KOPT-K1 (cell line): Measurements from ENCODE around the gene PSMB10.
"Not testable (repeated sequence)": the region's sequence is repeated elsewhere in the genome, so short reads cannot be mapped to it uniquely, and the experiment has no call there.

Source experiments
- H3K27ac ChIP-seq: fragments of 200-600 bp; sonication (generic); 2 replicates; pipeline ENCODE4 v1.5.1; 2016; ENCODE audit warnings: antibody characterized with exemption, mild to moderate bottlenecking, low read depth, low read length; ENCODE audit not compliant: poor library complexity, severe bottlenecking
- H3K36me3 ChIP-seq: fragments of 200-600 bp; sonication (generic); 2 replicates; pipeline ENCODE4 v1.5.1; 2017; ENCODE audit warnings: antibody characterized with exemption, mild to moderate bottlenecking, low read length, moderate library complexity; ENCODE audit not compliant: insufficient read depth
- H3K9me3 ChIP-seq: fragments of 200-600 bp; sonication (generic); 2 replicates; pipeline ENCODE4 v1.5.1; 2017; ENCODE audit warnings: antibody characterized with exemption, low read length, mild to moderate bottlenecking; ENCODE audit not compliant: insufficient read depth, poor library complexity, severe bottlenecking

Gene PSMB10

GRCh38 chr16:67940446-67941089, 3.9 kb upstream of the PSMB10 start:
- no peaks in the 10 kb centered on the region for H3K9me3 ChIP-seq
- peaks cover 41% of the 10 kb centered on the region for H3K36me3 ChIP-seq
- peak overlapping the region; percentile 33 for H3K27ac ChIP-seq

DNA sequence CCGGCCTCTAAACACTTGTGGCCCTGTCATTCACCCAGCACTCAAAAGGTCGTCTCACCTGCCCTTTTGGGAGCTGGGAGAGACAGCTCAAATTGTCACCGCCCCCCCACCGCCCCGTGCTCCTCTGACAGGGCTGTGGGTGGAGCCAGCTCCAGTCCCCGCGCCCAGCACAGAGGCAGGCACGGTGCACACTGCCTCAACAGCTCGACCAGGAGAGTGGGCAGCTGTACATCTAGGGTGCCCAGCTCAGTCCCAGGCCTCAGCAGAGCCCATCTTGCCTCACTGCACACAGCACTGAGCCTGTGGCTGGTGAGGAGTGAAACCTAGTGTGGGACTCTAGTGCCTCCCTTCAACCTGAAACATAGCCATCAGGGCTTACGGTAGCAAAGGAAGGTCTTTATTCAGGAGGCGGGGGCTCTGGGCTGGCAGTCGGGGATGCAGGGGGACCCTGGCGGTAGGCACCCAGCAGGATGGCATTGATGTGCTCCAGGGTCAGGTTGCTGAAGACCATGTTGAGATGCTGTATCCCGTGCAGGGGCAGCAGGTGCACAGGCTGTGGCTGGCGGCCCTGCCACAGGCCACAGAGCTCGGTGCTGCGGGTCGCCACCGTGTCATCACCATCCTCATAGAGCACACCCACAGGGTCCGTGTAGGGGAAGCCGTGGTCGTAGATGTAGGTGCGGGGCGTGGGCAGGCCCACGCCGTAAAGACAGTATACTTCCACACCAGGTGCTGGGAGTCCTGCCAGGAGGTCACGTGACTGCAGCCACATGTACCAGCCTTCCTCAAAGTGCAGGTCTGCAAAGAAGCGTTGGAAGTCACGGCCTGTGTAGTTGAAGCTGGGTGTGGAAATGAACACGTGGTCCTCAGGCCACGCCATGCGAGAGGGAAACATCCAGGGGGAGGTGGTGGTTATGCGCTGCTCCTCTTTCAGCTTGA, 3.1 kb upstream of the PSMB10 start:
- Histone ChIP-seq H3K36me3 (peaks cover 40% of the 10 kb centered on the region), H3K9me3 (no peaks in the 10 kb centered on the region), H3K27ac (peak overlapping the region; percentile 33)

GRCh38 chr16:67937713-67938112, 1.1 kb upstream of the PSMB10 start:
- H3K36me3 ChIP-seq = peaks cover 40% of the 10 kb centered on the region
- not testable (repeated sequence) for H3K9me3 ChIP-seq
- peak overlapping the region; percentile 97 for H3K27ac ChIP-seq

DNA sequence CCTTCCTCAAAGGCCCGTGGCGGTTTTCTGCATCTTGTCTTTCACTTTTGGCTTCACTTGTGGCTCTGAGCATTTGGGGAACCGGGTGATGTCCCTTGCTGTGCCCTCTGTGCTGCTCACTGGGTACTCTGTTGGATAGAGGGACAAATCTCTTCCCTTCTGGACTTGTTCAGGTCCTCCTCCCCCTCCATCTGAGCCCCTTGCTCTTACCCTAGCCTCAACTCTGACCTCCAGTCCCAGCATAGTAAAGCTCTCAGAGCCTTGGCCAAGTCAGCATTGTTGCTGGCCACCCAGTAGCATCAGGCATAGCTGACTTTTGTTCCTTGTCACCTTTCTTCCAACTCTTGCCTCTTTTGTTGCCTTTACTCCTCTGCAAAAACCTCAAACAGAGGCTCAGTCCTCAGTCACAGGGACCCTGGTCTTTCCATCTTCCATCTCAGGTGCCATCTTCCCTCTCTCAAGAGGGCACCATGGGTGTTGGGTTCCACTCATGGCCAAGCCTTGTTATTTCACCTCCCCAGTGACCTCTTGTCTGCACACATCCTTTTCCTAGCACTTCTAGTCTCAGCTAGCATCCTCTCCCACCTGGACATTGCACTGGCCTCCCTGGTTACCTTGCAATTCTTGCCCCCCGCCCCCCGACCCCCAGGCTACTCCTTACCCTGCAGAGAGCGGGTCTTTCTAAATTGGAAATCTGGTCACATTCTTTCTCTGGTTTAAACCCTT, 393 bp upstream of the PSMB10 start:
- Histone ChIP-seq H3K36me3 (peaks cover 40% of the 10 kb centered on the region), H3K27ac (peak overlapping the region; percentile 97)

GRCh38 chr16:67935402-67936123, 1.1 kb downstream of the PSMB10 start:
- peaks cover 46% of the 10 kb centered on the region for H3K36me3 ChIP-seq
- no peaks in the 10 kb centered on the region for H3K9me3 ChIP-seq
- peak overlapping the region; percentile 97 for H3K27ac ChIP-seq

More for the DNA sequence above, 393 bp upstream of the PSMB10 start:
- H3K9me3 ChIP-seq = no peaks in the 10 kb centered on the region

DNA sequence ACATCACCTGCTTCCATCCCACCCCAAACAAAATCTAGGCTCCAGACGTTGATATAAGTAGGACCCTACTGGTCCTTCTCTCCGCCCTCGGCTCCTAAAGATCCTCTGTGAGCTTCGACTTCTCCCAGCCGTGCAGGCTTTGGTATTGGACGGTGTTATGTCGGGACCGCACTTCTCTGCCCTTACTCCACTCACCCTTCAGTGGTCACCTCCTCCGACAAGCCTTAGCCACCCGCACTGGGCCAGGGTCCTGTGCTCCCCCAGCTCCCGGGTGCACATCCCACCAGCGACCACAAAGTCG, 1.6 kb downstream of the PSMB10 start:
- Histone ChIP-seq H3K9me3 (no peaks in the 10 kb centered on the region), H3K36me3 (peaks cover 51% of the 10 kb centered on the region), H3K27ac (peak overlapping the region; percentile 97)

DNA sequence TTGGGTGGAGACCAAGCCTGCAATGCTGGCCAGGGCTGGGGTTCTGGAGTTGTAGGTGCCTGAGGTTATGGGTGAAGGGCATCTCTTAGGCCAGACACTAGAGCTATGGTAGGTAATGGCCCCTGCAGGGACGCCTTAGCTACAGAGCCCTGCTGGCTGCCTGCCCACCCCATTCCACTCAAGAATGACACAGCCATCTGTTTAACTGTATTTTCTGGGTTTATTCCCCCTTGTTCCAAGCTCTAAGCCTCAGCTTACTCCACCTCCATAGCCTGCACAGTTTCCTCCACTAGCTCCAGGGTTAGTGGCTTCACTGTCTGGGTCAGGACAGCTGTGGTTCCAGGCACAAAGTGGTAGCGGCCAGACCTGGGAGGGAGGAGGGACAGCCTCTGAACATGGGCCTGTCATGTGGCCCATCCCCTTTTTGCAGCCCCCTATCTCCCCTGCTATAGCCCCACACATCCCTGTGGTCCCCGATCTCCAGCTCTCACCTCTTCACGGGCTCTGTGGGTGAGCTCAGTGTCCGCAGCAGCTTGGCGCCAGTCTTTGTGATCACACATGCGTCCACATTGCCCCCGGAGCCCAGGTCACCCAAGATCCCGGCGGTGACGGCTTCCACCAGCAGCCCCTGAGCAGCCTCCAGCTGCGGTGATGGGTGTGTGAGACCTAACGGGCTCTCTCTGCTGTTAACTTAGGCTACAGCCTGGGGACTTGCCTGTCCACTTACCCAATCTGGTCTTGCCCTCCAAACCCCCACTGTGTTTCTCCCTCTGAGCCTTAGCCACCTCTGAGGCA, 2.1 kb downstream of the PSMB10 start:
- H3K9me3 ChIP-seq = no peaks in the 10 kb centered on the region
- peaks cover 57% of the 10 kb centered on the region for H3K36me3 ChIP-seq
- H3K27ac ChIP-seq = no peak overlapping the region

DNA sequence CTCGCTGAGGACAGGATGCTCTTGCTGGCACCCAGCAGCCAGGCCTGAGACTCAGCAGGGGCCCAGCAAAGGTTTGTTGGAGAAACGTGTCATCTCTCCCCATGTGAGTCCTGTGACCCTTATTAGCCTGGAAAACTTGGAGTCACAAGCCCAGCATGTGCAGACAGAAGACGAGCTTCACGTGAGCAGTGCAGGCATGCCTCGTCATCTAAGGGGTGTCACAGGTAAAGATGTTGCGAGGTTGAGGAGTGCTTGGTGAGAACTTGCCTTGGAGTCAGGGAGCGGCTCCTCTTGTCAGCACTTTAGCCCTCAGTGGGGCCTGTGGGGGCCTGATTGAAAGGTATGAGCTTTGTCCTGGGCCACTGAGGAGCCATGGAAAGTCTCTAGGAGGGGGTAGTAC, 2.8 kb downstream of the PSMB10 start:
- H3K9me3 ChIP-seq = no peaks in the 10 kb centered on the region
- H3K36me3 ChIP-seq = peaks cover 64% of the 10 kb centered on the region
- no peak overlapping the region for H3K27ac ChIP-seq

DNA sequence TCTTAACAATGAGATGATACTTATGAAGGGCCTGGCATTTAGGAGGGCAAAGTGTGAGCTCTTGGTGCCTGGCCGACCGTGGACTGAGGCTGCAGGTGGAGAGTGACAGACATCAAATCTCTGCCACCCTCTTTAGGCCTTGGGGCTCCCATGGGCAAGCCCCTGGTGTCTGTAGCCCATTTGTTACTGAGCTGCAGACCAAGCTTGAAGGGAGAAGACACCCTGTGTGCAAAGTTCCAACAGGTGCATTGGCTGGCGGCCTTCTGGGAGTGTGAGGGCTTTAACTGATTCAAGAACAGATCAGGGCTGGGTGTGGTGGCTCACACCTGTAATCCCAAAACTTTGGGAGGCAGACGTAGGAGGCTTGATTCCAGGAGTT, 4.2 kb downstream of the PSMB10 start:
- H3K27ac ChIP-seq = no peak overlapping the region
- H3K9me3 ChIP-seq = no peaks in the 10 kb centered on the region
- H3K36me3 ChIP-seq = peaks cover 76% of the 10 kb centered on the region

GRCh38 chr16:67931712-67932461, 4.8 kb downstream of the PSMB10 start, which contains the start of gene CTRL:
TSS of gene CTRL (minus strand) at chr16:67931862. CDS start at chr16:67931852, 10 bp downstream.
- Histone ChIP-seq H3K9me3 (no peaks in the 10 kb centered on the region), H3K27ac (no peak within 1 kb of the TSS), H3K36me3 (peaks cover 81% of the 10 kb centered on the region)

GRCh38 chr16:67930678-67931211, 5.9 kb downstream of the PSMB10 start:
- H3K27ac ChIP-seq = no peak overlapping the region
- peaks cover 90% of the 10 kb centered on the region for H3K36me3 ChIP-seq
- no peaks in the 10 kb centered on the region for H3K9me3 ChIP-seq

DNA sequence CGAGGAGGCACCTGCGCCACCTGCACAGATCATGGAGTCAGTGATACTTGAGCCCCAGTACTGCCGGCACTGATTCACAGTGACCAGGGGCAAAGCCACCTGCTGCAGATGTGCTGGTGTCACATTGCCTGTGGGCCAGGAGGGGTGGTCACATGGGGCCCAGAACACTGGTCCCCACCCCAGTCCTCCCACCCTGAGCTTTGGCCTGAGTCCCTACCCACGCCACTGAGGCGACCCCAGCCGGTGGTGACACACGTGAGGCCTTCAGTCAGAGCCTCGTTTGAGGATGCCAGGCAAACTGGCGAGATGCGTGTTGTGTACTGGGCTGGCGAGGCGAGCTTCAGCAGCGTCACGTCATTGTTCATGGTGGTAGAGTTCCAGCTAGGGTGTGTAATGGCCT, 6.5 kb downstream of the PSMB10 start:
- Histone ChIP-seq H3K9me3 (no peaks in the 10 kb centered on the region), H3K27ac (no peak overlapping the region), H3K36me3 (peaks cover 87% of the 10 kb centered on the region)

- no peaks in the 10 kb centered on the region for H3K9me3 ChIP-seq
- no peak overlapping the region for H3K27ac ChIP-seq
- peaks cover 82% of the 10 kb centered on the region for H3K36me3 ChIP-seq
Observed at GRCh38 chr16:67928561-67929364, 7.9 kb downstream of the PSMB10 start.
